IPS DF 4.7 (cell line): ENCODE results near the gene TMBIM1.
A peak's percentile ranks its signal among the peaks of the same experiment; 100 is the strongest.
"Not testable (repeated sequence)": the region's sequence is repeated elsewhere in the genome, so short reads cannot be mapped to it uniquely, and the experiment has no call there.

ENCODE experiments used
- DNase-seq: peaks from one replicate; pipeline ENCODE4 v3.0.0-alpha.2; 2013; ENCODE audit warnings: low spot score; ENCODE audit errors: extremely low read depth

Gene TMBIM1

GRCh38 chr2:218319813-218320365 lies 27.6 kb upstream of the TMBIM1 start:
- DNase-seq = no peak

DNA sequence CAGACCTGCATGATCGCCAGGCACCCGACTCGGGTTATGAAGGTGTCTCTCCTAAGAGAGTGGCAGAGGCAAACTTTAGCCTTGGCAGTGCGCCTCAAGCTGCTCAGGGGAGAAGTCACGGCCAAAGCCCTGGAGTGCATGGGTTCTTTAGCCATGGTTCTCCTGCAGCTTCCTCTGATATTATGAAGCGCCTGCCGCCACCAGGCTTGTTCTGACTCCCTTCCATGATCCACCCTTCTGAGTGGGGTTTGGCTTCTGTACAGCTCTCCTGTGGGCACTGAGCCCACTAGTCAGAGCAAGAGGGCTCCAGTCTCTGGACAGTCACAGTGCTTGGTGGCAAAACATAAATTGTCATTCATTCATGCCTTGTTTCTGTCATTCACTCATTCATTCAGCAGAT lies 25.9 kb upstream of the TMBIM1 start:
- DNase-seq = no peak

GRCh38 chr2:218317835-218318234 lies 25.5 kb upstream of the TMBIM1 start:
- DNase-seq = no peak

GRCh38 chr2:218317303-218317630 lies 25.0 kb upstream of the TMBIM1 start:
- no peak for DNase-seq

GRCh38 chr2:218315397-218315796 lies 23.1 kb upstream of the TMBIM1 start:
- no peak for DNase-seq

DNA sequence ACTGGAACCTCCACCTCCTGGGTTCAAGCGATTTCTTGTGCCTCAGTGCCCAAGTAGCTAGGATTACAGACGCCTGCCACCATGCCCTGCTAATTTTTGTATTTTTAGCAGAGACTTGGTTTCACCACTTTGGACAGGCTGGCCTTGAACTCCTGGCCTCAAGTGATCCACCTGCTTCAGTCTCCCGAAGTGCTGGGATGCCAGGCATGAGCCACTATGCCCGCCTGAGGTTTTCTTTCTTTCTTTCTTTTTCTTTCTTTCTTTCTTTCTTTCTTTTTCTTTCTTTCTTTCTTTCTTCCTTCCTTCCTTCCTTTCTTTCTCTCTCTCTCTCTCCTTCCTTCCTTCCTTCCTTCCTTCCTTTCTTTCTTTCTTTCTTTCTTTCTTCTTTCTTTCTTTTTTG lies 22.5 kb upstream of the TMBIM1 start:
- not testable (repeated sequence) for DNase-seq

DNA sequence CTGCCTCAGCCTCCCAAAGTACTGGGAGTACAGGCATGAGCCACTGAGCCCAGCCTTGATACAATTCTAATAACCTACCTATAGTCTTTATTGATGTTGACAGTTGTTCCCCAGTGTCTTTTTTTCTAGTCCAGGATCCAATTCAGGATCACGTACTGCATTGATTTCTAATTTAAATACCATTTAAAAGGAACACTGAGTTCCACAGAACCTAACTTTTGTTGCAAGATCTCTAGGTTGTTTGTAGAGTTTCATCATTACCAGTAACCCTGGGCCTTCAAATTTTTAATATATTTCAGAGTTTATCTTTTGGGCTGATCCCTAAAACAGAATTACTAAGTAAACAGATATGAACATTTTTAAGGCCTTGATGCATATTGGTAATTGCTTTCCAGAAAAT lies 21.1 kb upstream of the TMBIM1 start:
- no peak for DNase-seq

DNA sequence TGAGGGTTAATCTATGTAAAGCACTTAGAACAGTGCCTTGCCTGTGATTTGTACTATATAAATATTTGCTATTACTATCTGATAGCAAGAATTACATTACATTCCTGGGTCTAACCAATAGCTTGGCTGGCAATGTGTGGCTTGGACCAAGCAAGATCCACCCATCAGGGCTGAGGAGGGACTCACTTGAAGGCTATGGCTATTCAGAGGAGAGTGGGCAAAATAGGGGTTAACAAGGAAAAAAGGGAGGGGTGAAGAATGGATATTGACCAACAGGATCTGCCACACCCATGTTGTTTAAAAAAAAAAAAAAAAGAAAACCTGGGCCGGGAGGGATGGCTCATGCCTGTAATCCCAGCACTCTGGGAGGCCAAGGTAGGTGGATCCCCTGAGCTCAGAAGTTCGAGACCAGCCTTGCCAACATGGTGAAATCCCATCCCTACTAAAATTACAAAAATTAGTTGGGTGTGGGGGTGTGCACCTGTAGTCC lies 20.0 kb upstream of the TMBIM1 start:
- no peak for DNase-seq

DNA sequence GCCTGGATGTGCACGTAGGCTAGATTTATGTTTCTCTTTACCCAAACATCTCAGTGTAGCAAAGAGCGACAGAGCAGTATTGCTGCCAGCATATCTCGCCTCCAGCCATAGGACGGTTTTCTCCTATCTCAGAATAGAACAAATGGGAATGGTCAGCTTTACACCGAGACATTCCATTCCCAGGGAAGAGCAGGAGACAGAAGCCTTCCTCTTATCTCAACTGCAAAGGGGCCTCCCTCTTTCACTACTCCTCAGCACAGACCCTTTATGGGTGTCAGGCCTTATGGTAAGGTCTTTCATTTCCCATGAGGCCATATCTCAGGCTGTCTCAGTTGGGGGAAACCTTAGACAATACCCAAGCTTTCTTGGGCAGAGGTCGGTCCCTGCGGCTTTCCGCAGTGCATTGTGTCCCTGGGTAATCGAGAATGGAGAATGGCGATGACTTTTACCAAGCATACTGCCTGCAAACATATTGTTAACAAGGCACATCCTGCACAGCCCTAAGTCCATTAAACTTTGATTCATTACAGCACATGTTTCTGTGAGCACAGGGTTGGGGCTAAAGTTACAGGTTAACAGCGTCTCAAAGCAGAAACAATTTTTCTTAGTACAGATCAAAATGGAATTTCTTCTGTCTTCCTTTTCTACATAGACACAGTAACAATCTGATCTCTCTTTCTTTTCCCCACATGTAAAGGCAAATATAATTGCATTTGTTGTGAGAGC lies 19.4 kb upstream of the TMBIM1 start:
- DNase-seq = not testable (repeated sequence)

DNA sequence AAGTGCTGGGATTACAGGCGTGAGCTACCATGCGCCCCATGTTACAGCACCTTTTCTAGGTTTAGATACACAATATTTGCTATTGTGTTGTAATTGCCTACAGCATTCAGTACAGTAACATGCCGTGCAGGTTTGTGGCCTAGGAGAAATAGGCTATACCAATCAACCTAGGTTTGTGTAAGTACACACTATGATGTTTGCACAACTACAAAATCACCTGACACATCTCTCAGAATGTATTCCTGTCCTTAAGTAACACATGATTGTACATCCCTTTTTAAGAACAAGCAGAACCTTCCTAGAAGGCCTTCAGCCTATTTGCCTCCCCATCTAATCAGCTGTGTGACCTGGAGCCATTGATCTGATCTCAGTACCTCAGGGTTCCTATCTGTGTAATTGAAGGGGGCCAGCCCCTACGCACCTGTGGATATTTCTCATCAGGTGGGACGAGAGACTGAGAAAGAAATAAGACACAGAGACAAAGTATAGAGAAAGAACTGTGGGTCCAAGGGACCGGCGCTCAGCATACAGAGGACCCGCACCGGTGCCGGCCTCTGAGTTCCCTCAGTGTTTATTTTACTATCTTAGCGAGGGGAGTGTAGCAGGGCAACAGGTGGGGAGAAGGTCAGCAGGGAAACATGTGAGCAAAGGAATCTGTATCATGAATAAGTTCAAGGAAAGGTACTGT lies 18.7 kb upstream of the TMBIM1 start:
- no peak for DNase-seq

DNA sequence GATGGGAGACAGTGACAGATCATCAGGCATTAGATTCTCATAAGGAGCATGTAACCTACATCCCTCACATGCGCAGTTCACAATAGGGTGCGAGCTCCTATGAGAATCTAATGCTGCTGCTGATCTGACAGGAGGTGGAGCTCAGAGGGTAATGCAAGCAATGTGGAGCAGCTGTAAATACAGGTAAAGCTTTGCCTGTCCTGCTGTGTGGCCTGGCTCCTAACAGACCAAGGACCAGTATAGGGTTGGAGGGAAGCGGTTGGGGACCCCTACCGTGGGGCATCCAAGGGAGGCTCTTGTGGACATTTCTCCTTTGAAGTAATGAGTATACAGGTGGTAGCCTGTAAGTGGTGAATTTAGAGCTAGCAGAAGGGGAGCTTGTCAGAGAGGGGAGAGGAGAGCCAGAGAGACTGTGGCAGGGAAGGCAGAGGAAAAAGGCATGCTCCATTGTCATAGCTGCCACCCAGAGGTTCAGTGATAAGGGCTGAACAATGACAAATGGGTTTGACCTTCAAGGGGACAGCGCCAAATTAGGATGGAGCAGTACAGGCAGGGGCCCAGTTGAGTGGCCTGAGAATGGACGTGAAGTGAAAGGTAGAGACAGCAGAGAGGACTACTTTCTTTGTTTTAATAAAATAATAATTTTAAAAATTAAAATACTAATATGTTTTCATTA lies 15.2 kb upstream of the TMBIM1 start:
- DNase-seq = no peak

DNA sequence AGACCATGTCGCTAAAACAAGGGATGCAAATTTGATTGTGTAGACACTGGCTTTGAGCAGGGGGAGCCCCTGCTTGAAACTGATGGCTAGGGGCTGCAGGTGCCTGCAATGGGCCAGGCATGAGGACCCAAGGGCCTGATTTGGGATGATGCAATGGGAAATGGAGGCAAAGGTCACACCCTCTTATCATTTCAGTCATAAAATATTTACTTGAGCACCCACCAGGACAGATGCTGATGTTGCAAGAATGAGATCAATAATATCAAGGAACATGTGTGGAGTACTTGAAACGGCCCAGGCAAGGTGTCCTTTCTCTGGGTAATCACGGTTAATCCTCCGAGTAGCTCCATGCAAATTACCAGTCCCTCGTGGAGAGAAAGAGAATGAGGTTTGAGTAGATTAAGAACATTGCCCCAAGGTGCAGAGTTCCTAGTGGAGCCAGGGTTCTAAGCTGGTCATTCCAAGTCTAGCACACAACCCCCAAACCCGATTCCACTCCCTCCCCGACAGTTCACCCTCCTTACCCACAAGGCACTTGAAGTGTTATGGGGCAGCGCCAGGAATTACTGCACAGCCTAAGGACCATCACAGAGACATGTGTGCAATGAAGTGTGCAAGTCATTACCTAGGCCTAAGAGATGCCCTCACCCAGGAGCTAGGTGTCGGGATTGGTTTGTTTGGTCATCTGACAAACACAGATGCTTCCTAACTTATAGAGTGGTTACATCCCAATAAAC lies 14.0 kb upstream of the TMBIM1 start:
- DNase-seq = no peak

DNA sequence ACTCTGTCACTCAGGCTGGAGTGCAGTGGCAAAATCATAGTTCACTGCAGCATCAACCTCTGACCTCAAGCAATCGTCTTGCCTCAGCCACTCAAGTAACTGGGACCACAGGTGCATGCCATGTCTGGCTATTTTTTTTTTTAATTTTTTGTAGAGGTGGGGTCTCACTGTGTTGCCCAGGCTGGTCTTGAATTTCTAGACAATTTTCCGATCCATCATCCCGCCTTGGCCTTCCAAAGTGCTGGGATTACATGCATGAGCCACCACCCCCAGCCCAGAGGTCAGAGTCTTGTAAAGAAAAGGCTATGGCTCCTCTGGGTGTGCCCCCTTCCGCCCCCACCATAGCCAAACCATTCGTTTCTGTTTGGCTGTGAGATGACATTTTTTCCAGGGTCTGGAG lies 13.1 kb upstream of the TMBIM1 start:
- no peak for DNase-seq

- DNase-seq = peak; percentile 92
Measured at GRCh38 chr2:218301176-218301819, 9.0 kb upstream of the TMBIM1 start.

GRCh38 chr2:218300141-218300540 lies 7.8 kb upstream of the TMBIM1 start:
- no peak for DNase-seq

DNA sequence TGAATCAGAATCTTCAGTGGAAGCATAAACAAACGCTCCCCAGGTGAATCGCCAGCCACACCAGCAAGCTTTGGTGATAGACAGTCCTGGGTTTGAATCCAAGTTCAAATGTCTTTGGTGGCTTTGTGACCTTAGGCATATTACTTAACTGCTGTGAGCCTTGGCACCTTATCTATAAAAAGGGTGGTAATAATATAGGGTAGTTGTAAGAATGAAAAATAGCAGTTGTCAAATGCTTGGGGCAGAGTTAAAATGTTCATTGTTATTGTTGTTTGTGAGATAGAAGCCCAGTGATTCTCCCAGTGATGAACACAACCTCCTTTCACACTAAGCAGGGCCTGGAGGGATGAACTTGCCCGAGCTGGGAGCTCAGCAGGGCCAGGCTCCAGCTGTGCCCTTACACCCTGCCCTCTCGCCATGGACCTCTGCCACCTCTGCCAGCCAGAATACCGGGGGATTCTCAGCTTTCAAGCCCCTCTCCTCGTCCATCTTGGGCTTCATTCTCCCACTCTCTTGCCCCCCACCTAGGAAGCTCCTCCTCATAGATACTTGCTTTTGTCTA lies 6.1 kb upstream of the TMBIM1 start:
- DNase-seq = no peak

DNA sequence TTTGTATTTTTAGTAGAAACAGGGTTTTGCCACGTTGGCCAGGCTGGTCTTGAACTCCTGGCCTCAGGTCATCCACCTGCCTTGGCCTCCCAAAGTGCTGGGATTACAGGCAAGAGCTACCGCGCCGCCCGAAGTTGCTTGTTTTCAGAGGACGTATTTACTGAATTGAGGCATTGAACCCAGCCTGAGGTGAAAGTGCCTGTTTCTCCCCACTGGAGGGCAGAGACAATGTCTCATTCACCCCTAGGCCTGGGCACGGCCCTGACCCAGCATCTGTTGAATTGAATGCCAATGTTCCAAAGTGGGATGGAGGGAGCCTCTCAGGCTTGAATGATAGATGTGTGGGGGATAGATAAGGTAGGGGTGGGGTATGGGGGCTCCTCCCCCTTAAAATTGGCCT lies 4.5 kb upstream of the TMBIM1 start:
- DNase-seq = no peak

DNA sequence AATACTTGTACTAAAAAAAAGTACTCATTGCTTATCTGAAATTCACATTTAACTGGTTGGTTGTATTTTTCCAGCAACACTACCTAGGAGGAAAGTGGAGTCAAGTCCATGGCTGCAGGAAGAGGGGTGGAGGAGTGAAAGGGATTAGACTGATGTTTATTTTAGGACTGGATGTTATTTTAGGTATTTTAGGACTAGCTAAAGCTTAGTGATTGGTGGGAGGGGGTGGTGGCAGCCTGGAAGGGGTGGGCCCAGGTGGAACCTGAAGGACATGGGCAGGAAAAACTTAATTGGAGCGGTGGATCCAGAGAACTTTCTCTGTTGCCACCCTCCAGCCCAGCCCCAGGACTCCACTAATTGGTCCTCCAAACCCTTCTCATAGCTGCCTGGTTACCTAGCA lies 3.9 kb upstream of the TMBIM1 start:
- no peak for DNase-seq

DNA sequence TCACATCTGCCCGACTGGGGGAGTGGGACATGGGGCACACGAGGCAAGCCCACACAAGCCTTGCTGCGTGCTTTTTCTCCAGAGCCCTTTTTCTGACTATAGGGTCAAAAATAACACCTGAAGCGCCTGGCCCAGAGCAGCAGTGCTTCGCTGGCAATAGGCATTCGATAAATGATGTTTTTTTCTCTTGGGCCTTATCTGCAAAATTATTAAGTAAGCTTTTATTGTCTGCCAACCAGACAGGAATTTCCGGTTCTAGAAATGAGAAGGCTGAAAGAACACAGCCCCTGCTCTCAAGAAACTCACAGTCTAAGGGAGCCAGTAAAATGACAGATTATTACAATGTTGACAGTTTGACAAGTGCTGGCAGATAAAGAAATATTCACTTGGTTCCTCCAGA lies 2.7 kb upstream of the TMBIM1 start:
- DNase-seq = no peak

- DNase-seq = no peak
Measured at GRCh38 chr2:218294430-218295022, 2.2 kb upstream of the TMBIM1 start.
